CD8-positive, alpha-beta memory T cell (primary cell): ENCODE data around the gene PAXX. TPM values are rescaled to one million over a fixed set of nuclear protein-coding genes. Genes with fewer than 3 reads are reported as not detected.
A peak's percentile ranks its signal among the peaks of the same experiment; 100 is the strongest.
"Not testable (repeated sequence)": the region's sequence is repeated elsewhere in the genome, so short reads cannot be mapped to it uniquely, and the experiment has no call there.

Source experiments
- CTCF ChIA-PET: fragments of 350-600 bp; sonication (Branson Sonifier 250); formaldehyde crosslinking; loops from one replicate; lab custom pipeline; 2021; ENCODE audit warnings: antibody characterized with exemption; lab: Charles Lee
- POLR2A ChIA-PET: fragments of 350-600 bp; sonication (Branson Sonifier 250); formaldehyde crosslinking; loops from one replicate; lab custom pipeline; 2021; ENCODE audit warnings: antibody characterized with exemption; lab: Charles Lee
- DNase-seq, 5 donors: peaks; one replicate each; pipeline versions ENCODE4 v3.0.0 to v3.0.0-alpha.2; 2020 to 2022; ENCODE audit warnings: mixed read lengths in 1 of 5
- H3K27ac ChIP-seq: one replicate; pipeline ENCODE4 v1.7.0; 2013; ENCODE audit warnings: low read depth, mild to moderate bottlenecking, low read length, moderate library complexity
- H3K27me3 ChIP-seq: 2 replicates; pipeline ENCODE4 v1.7.0; 2013; ENCODE audit warnings: low read length, mild to moderate bottlenecking; ENCODE audit not compliant: insufficient read depth, poor library complexity, severe bottlenecking
- H3K36me3 ChIP-seq: 2 replicates; pipeline ENCODE4 v1.7.0; 2013; ENCODE audit warnings: mild to moderate bottlenecking, low read length, moderate library complexity; ENCODE audit not compliant: insufficient read depth
- H3K4me1 ChIP-seq: 2 replicates; pipeline ENCODE4 v1.7.0; 2013; ENCODE audit warnings: mild to moderate bottlenecking, low read length, moderate library complexity; ENCODE audit not compliant: insufficient read depth
- H3K4me3 ChIP-seq: 2 replicates; pipeline ENCODE4 v1.7.0; 2013; ENCODE audit warnings: mild to moderate bottlenecking, low read length
- H3K9me3 ChIP-seq: 2 replicates; pipeline ENCODE4 v1.7.0; 2013; ENCODE audit warnings: mild to moderate bottlenecking, low read length
- H3K27ac Mint-ChIP-seq, 8 donors: one replicate each; pipeline ENCODE4 v1.8.0; 2020 to 2021; ENCODE audit warnings: mixed read lengths in 8 of 8, mild to moderate bottlenecking in 6 of 8, inconsistent platforms in 3 of 8, moderate library complexity in 3 of 8
- H3K27me3 Mint-ChIP-seq, 2 donors: one replicate each; pipeline ENCODE4 v1.8.0; 2020 to 2021; ENCODE audit warnings: mixed read lengths in 2 of 2, mild to moderate bottlenecking in 1 of 2, moderate library complexity in 1 of 2
- H3K36me3 Mint-ChIP-seq, 3 donors: one replicate each; pipeline ENCODE4 v1.8.0; 2020 to 2021; ENCODE audit warnings: mixed read lengths in 3 of 3, inconsistent platforms in 1 of 3, mild to moderate bottlenecking in 1 of 3
- H3K4me1 Mint-ChIP-seq, 3 donors: one replicate each; pipeline ENCODE4 v1.8.0; 2020 to 2021; ENCODE audit warnings: mixed read lengths in 3 of 3, inconsistent platforms in 1 of 3, mild to moderate bottlenecking in 1 of 3
- H3K4me3 Mint-ChIP-seq, 7 donors: one replicate each; pipeline ENCODE4 v1.8.0; 2020 to 2021; ENCODE audit warnings: mixed read lengths in 7 of 7, mild to moderate bottlenecking in 6 of 7, moderate library complexity in 4 of 7, inconsistent platforms in 2 of 7
- H3K9me3 Mint-ChIP-seq, 5 donors: one replicate each; pipeline ENCODE4 v1.8.0; 2020 to 2022; ENCODE audit warnings: mixed read lengths in 5 of 5, mild to moderate bottlenecking in 3 of 5, moderate library complexity in 2 of 5, inconsistent platforms in 1 of 5
- polyA plus RNA-seq: library from polyadenylated mRNA; unstranded; fragments of 300-500 nt; fragmentation: Illumina TruSeq; gene quantifications from one replicate; pipeline ENCODE4 v1.2.3, GENCODE V29; 2021
- total RNA-seq, 2 experiments: library from RNA; stranded (reverse); gene quantifications; one replicate each; pipeline ENCODE4 v1.2.3, GENCODE V29; 2021

The PAXX gene
- total and polyA plus RNA-seq, 3 experiments from 2014 or later, result 78.4 to 156 (median 82.2) TPM

- H3K27ac ChIP-seq, result no peak within 1 kb of the TSS
- POLR2A ChIA-PET, result interaction anchor here (0.6 to 0.7 kb wide), 2 partner anchors 39 kb away, joined by 3 to 4 read pairs; partner anchors contain the start of gene SAPCD2
- H3K9me3 ChIP-seq, result no peaks in the 10 kb centered on the region
Measured at GRCh38 chr9:137031904-137032640, 39.9 kb downstream of the PAXX start, which contains the start of gene FUT7. TSS of gene FUT7 (minus strand) at chr9:137032088. CDS start at chr9:137031991, 97 bp downstream.

GRCh38 chr9:137032858-137033257, 40.6 kb downstream of the PAXX start:
- POLR2A ChIA-PET, result interaction anchor here (0.5 to 0.6 kb wide), 2 partner anchors 38 to 572 kb away, joined by 3 read pairs; partner anchors contain the start of genes ARRDC1 and SAPCD2
- no peaks in the 10 kb centered on the region for H3K36me3 Mint-ChIP-seq
- no peaks in the 10 kb centered on the region for H3K36me3 ChIP-seq
- peak overlapping the region; percentile 11 to 74 (median 67) for H3K4me3 Mint-ChIP-seq
- no peaks in the 10 kb centered on the region for H3K27me3 ChIP-seq
- H3K9me3 Mint-ChIP-seq, result no peaks in the 10 kb centered on the region
- no peaks in the 10 kb centered on the region for H3K9me3 ChIP-seq
- no peaks in the 10 kb centered on the region for H3K27me3 Mint-ChIP-seq
- H3K4me1 Mint-ChIP-seq, result peaks cover 41 to 61% (median 46%) of the 10 kb centered on the region in 3 donors
- DNase-seq, result no peak
- peaks cover 54% of the 10 kb centered on the region for H3K4me1 ChIP-seq
- no peak overlapping the region for H3K4me3 ChIP-seq
- peak overlapping the region; percentile 58 to 96 (median 86) for H3K27ac Mint-ChIP-seq
- no peak overlapping the region for H3K27ac ChIP-seq
- CTCF ChIA-PET, result interaction anchor here (0.9 to 8.9 kb wide), 7 partner anchors 14 to 244 kb away, joined by 3 to 159 read pairs (median 6); partner anchors contain the start of genes C8G, FBXW5, MAN1B1 and TMEM141

More at GRCh38 chr9:137031904-137032640, 39.9 kb downstream of the PAXX start, which contains the start of gene FUT7:
- CTCF ChIA-PET, result interaction anchor here (0.9 to 8.9 kb wide), 9 partner anchors 15 to 240 kb away, joined by 3 to 159 read pairs (median 6); partner anchors contain the start of genes C8G, CLIC3, FBXW5 and MAN1B1
- H3K9me3 Mint-ChIP-seq, result no peaks in the 10 kb centered on the region
- DNase-seq, result peak in 3 of 5 donors; percentile 24 to 39 (median 36)
- H3K36me3 ChIP-seq, result no peaks in the 10 kb centered on the region
- H3K36me3 Mint-ChIP-seq, result peaks cover 0 to 1% (median 0%) of the 10 kb centered on the region in 3 donors
- peaks cover 44 to 65% (median 50%) of the 10 kb centered on the region in 3 donors for H3K4me1 Mint-ChIP-seq
- H3K27me3 ChIP-seq, result no peaks in the 10 kb centered on the region
- peak within 1 kb of the TSS; percentile 77 to 98 (median 90) for H3K27ac Mint-ChIP-seq
- peaks cover 59% of the 10 kb centered on the region for H3K4me1 ChIP-seq
- H3K4me3 ChIP-seq, result peak within 1 kb of the TSS; percentile 74
- H3K27me3 Mint-ChIP-seq, result no peaks in the 10 kb centered on the region
- peak within 1 kb of the TSS; percentile 70 to 95 (median 90) for H3K4me3 Mint-ChIP-seq

- H3K9me3 ChIP-seq, H3K27ac ChIP-seq, H3K9me3 Mint-ChIP-seq, H3K27me3 ChIP-seq, DNase-seq, H3K36me3 ChIP-seq, H3K27me3 Mint-ChIP-seq, H3K36me3 Mint-ChIP-seq, POLR2A ChIA-PET, H3K4me3 ChIP-seq: not testable (repeated sequence)
- peaks cover 54% of the 10 kb centered on the region for H3K4me1 ChIP-seq
- Mint-ChIP-seq H3K4me3 (peak overlapping the region in 5 of 7 donors; percentile 15 to 74 (median 59)), H3K4me1 (peaks cover 41 to 61% (median 46%) of the 10 kb centered on the region in 3 donors), H3K27ac (peak overlapping the region in 6 of 8 donors; percentile 23 to 96 (median 62))
- CTCF ChIA-PET, result interaction anchor here (0.7 to 8.9 kb wide), 4 partner anchors 62 to 245 kb away, joined by 3 to 159 read pairs (median 48); partner anchors contain the start of genes AJM1, C8G, FBXW5 and TMEM141
Measured at GRCh38 chr9:137033481-137033880, 41.3 kb downstream of the PAXX start.

- H3K36me3 ChIP-seq, result no peaks in the 10 kb centered on the region
- H3K4me1 ChIP-seq, result peaks cover 49% of the 10 kb centered on the region
- H3K36me3 Mint-ChIP-seq, result no peaks in the 10 kb centered on the region
- H3K4me3 ChIP-seq, result peak overlapping the region; percentile 58
- peak overlapping the region; percentile 75 to 96 (median 89) for H3K27ac Mint-ChIP-seq
- no peaks in the 10 kb centered on the region for H3K27me3 ChIP-seq
- H3K9me3 Mint-ChIP-seq, result no peaks in the 10 kb centered on the region
- H3K27ac ChIP-seq, result no peak overlapping the region
- no peaks in the 10 kb centered on the region for H3K9me3 ChIP-seq
- ChIA-PET POLR2A (interaction anchor here (0.6 to 2.0 kb wide), 10 partner anchors 13 to 246 kb away, joined by 3 to 18 read pairs (median 5); partner anchors contain the start of genes AJM1, C8G, FBXW5 and PAXX), CTCF (interaction anchor here (0.9 to 8.9 kb wide), 43 partner anchors 8 to 307 kb away, joined by 3 to 159 read pairs (median 7); partner anchors contain the start of genes AJM1, C8G, CLIC3 and FBXW5)
- peak overlapping the region; percentile 72 to 89 (median 76) for H3K4me3 Mint-ChIP-seq
- peaks cover 41 to 55% (median 42%) of the 10 kb centered on the region in 3 donors for H3K4me1 Mint-ChIP-seq
- H3K27me3 Mint-ChIP-seq, result no peaks in the 10 kb centered on the region
- DNase-seq, result no peak
Measured at GRCh38 chr9:137034039-137034708, 42.0 kb downstream of the PAXX start.

GRCh38 chr9:137034709-137035506, 42.7 kb downstream of the PAXX start:
- Histone ChIP-seq H3K4me3 (peak overlapping the region; percentile 58), H3K4me1 (peaks cover 42% of the 10 kb centered on the region), H3K36me3 (no peaks in the 10 kb centered on the region), H3K9me3 (no peaks in the 10 kb centered on the region), H3K27me3 (no peaks in the 10 kb centered on the region), H3K27ac (peak overlapping the region; percentile 38)
- ChIA-PET POLR2A (interaction anchor here (0.6 to 2.0 kb wide), 13 partner anchors 10 to 247 kb away, joined by 3 to 18 read pairs (median 5); partner anchors contain the start of genes AJM1, C8G, FBXW5 and NPDC1), CTCF (interaction anchor here (0.6 to 8.9 kb wide), 60 partner anchors 9 to 308 kb away, joined by 3 to 159 read pairs (median 6); partner anchors contain the start of genes AJM1, C8G, CLIC3 and FBXW5)
- H3K27ac Mint-ChIP-seq, result peak overlapping the region; percentile 75 to 96 (median 89)
- H3K9me3 Mint-ChIP-seq, result no peaks in the 10 kb centered on the region
- H3K4me3 Mint-ChIP-seq, result peak overlapping the region; percentile 72 to 89 (median 76)
- H3K4me1 Mint-ChIP-seq, result peaks cover 35 to 48% (median 36%) of the 10 kb centered on the region in 3 donors
- no peaks in the 10 kb centered on the region for H3K27me3 Mint-ChIP-seq
- H3K36me3 Mint-ChIP-seq, result no peaks in the 10 kb centered on the region
- DNase-seq, result peak; percentile 81 to 92 (median 83)

- CTCF ChIA-PET, result interaction anchor here (0.6 to 8.9 kb wide), 54 partner anchors 9 to 308 kb away, joined by 3 to 159 read pairs (median 6); partner anchors contain the start of genes AJM1, C8G, CLIC3 and FBXW5
- H3K4me1 ChIP-seq, result peaks cover 36% of the 10 kb centered on the region
- no peaks in the 10 kb centered on the region for H3K9me3 ChIP-seq
- H3K36me3 Mint-ChIP-seq, result no peaks in the 10 kb centered on the region
- DNase-seq, result no peak
- no peaks in the 10 kb centered on the region for H3K36me3 ChIP-seq
- H3K27ac Mint-ChIP-seq, result peak overlapping the region in 3 of 8 donors; percentile 86 to 91 (median 89)
- no peaks in the 10 kb centered on the region for H3K9me3 Mint-ChIP-seq
- POLR2A ChIA-PET, result interaction anchor here (0.6 to 2.0 kb wide), 12 partner anchors 9 to 248 kb away, joined by 3 to 18 read pairs (median 5); partner anchors contain the start of genes AJM1, C8G, FBXW5 and NPDC1
- H3K4me3 Mint-ChIP-seq, result peak overlapping the region in 2 of 7 donors; percentile 76 to 78
- no peak overlapping the region for H3K4me3 ChIP-seq
- no peaks in the 10 kb centered on the region for H3K27me3 ChIP-seq
- no peaks in the 10 kb centered on the region for H3K27me3 Mint-ChIP-seq
- peaks cover 32 to 42% (median 33%) of the 10 kb centered on the region in 3 donors for H3K4me1 Mint-ChIP-seq
- H3K27ac ChIP-seq, result no peak overlapping the region
Measured at GRCh38 chr9:137035507-137035834, 43.2 kb downstream of the PAXX start.
